Ovary (tissue), 3 donors: ENCODE data around the gene LRMDA.

ENCODE experiments used
- POLR2A ChIP-seq: fragments of 450-650 bp; IDR thresholded peaks from one replicate; pipeline ENCODE4 v1.6.1; 2017; ENCODE audit warnings: antibody characterized with exemption, mild to moderate bottlenecking, moderate library complexity
- TF ChIP-seq, protein P1 (sequence below), 3 donors: fragments of 450-650 bp in 2 of 3; fragments of 200-600 bp in 1 of 3; IDR thresholded peaks; one replicate each; pipeline versions ENCODE4 v1.5.1 to v1.8.0; 2016 to 2022; ENCODE audit warnings: antibody characterized with exemption in 3 of 3, mild to moderate bottlenecking in 1 of 3
- donor health status: DM: no; HTN: no; CAD: no.

DNA sequence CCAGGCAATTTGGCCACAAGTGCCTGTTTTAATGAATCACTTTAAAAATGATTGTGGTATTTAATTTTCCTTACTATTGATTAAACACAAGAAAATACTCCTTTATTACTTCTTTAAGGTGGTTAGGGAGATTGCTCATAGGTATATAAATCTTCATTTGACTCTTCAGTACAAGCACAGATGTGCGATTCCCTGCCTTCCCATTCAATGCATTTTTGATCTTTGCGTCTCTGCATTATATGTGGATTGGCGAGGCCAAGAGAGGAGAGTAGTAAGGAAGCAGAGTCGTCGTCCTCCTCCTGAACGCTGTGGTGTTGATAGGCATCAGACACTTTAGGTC is 683.7 kb downstream of the LRMDA start:
- TF ChIP-seq, protein P1, sequence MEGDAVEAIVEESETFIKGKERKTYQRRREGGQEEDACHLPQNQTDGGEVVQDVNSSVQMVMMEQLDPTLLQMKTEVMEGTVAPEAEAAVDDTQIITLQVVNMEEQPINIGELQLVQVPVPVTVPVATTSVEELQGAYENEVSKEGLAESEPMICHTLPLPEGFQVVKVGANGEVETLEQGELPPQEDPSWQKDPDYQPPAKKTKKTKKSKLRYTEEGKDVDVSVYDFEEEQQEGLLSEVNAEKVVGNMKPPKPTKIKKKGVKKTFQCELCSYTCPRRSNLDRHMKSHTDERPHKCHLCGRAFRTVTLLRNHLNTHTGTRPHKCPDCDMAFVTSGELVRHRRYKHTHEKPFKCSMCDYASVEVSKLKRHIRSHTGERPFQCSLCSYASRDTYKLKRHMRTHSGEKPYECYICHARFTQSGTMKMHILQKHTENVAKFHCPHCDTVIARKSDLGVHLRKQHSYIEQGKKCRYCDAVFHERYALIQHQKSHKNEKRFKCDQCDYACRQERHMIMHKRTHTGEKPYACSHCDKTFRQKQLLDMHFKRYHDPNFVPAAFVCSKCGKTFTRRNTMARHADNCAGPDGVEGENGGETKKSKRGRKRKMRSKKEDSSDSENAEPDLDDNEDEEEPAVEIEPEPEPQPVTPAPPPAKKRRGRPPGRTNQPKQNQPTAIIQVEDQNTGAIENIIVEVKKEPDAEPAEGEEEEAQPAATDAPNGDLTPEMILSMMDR (IDR thresholded peaks at IDR 0.05) = no peak
- TF ChIP-seq POLR2A = no peak
